ENCODE data around the gene OAS2.

OAS2 gene

DNA sequence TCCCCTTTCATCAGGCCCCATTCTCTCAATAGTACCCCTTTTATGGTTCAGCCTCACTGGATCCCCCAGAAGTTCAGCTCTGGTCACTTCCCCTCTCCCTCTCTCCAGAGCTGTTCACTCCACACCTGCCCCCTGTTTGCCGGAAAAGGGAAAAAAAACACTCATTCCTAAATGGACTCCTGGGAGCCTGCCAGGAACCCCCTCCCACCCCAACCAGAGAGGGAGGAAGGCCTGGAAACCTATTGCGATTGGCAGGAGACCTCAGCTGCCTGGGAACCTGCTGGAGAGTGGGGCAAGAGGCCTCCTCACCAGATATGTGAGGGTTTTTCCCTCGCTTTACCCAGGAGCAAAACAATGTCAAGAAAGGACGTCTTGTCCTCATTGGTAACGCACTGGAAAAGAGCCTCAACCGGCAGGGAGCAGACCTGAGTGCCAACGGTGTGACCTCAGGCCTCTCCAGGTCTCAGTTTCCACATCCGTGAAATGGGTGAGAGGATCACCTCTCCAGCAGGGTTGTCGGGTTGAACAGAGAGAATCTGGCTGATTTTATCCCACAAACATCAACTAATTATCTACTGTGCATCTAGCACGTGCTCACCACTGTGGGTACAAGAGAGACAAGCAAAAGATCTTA, 82.9 kb downstream of the OAS2 start:
- in situ Hi-C loops (cut with MboI; ENCODE audit: low sequenced_read_pairs, unreplicated experiment), result no loop called here
- TF ChIP-seq, protein P1, sequence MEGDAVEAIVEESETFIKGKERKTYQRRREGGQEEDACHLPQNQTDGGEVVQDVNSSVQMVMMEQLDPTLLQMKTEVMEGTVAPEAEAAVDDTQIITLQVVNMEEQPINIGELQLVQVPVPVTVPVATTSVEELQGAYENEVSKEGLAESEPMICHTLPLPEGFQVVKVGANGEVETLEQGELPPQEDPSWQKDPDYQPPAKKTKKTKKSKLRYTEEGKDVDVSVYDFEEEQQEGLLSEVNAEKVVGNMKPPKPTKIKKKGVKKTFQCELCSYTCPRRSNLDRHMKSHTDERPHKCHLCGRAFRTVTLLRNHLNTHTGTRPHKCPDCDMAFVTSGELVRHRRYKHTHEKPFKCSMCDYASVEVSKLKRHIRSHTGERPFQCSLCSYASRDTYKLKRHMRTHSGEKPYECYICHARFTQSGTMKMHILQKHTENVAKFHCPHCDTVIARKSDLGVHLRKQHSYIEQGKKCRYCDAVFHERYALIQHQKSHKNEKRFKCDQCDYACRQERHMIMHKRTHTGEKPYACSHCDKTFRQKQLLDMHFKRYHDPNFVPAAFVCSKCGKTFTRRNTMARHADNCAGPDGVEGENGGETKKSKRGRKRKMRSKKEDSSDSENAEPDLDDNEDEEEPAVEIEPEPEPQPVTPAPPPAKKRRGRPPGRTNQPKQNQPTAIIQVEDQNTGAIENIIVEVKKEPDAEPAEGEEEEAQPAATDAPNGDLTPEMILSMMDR (IDR thresholded peaks at IDR 0.05; ENCODE audit: borderline replicate concordance, control extremely low read depth, extremely low read depth, insufficient read depth, missing control alignments), result no peak

More for the DNA sequence above, 82.9 kb downstream of the OAS2 start:
- no peak for DNase-seq (ENCODE audit: low spot score)

Data from GM13976 (cell line).